GM18519 (cell line): ENCODE data around the gene STAC3.
A peak's percentile ranks its signal among the peaks of the same experiment; 100 is the strongest.

ENCODE experiments used
- ATAC-seq: cut with Tn5 transposase; IDR thresholded peaks from one replicate; pipeline ENCODE4 v1.9.1; 2021; ENCODE audit warnings: mild to moderate bottlenecking, moderate library complexity; ENCODE audit not compliant: unreplicated experiment, low FRiP score

STAC3 gene

GRCh38 chr12:57236925-57237595 is 13.9 kb downstream of the STAC3 start:
- ATAC-seq, result no peak

DNA sequence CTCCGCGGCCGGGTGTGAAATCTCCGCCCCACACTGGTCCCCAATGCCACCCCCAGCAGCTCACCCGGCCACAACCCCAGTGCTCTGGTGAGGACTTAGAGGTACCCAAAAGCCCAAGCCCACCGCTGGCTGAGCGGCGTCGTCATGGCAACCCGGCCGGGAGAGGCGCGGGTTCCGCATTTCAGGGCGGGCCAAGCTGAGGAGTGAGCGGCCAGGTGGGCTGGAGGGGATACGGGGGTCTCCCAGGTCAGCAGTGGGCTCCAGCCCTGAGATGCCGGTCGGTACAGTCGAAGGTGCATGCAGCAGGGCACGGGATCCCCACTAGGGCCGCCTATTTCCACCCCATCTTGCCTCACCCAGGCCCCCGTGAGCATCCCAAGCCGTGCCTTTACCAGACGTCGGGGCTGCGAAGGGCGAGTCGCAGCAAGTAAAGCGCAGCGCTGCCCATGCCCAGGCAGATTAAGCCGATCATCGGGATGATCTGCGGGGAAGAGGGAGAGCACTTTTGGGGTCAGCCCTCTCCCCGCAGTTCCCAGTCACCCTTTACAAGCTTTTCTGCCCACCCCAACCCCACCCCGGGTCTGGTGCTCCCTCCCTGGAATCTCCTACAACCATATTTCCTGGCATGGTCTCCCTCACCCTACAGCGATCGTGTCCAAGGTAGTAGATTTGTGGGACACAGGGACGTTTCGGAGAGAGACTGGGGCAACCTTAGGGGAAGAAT is 14.6 kb downstream of the STAC3 start:
- ATAC-seq, result no peak

- no peak for ATAC-seq
Measured at GRCh38 chr12:57235728-57236131, 15.3 kb downstream of the STAC3 start.

- no peak for ATAC-seq
Measured at GRCh38 chr12:57235017-57235727, 15.8 kb downstream of the STAC3 start.

DNA sequence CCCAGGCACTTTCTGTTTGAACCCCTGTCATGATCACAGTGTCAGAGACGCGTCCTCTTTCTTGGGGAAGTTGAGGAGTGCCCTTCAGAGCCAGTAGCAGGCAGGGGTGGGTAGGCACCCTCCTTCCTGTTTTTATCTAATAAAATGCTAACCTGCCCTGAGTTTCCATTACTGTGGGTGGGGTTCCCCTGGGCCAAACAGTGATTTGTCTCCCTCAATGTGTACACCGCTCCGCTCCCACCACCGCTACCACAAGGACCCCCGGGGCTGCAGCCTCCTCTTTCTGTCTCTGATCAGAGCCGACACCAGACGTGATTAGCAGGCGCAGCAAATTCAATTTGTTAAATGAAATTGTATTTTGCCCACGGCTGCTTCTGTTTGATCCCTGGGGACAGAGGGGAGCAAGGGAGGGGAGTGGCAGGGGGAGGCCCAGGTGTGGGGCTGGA is 16.4 kb downstream of the STAC3 start:
- ATAC-seq, result no peak

- no peak for ATAC-seq
Measured at GRCh38 chr12:57234233-57234570, 16.8 kb downstream of the STAC3 start.

DNA sequence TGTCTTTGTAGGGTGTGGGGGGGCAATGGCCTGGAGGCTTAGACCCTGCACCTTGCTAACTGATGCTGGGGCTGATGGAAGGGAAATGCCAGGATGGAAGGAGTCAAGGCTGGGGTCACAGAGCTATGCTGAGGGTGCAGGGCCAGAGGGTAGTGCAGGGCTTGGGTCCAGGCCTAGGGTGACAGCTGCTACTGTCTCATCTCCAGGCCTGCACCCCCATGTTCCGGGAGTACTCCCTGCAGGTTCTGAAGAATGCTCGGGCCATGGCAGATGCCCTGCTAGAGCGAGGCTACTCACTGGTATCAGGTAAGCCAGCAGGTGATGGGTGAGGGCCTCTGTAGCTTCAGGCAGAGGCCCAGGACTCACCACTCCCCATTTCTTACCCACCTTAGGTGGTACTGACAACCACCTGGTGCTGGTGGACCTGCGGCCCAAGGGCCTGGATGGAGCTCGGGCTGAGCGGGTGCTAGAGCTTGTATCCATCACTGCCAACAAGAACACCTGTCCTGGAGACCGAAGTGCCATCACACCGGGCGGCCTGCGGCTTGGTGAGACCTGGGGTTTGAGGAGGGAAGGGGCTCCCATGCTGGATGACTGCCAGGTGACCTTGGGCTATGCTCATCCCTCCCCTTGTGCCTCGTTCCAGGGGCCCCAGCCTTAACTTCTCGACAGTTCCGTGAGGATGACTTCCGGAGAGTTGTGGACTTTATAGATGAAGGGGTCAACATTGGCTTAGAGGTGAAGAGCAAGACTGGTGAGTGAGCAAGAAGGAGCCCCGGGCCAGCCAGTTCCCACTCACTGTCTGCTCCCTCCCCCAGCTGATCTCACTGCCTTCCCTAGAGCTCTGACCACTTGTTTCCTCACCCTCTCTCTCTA is 17.4 kb downstream of the STAC3 start:
- no peak for ATAC-seq

DNA sequence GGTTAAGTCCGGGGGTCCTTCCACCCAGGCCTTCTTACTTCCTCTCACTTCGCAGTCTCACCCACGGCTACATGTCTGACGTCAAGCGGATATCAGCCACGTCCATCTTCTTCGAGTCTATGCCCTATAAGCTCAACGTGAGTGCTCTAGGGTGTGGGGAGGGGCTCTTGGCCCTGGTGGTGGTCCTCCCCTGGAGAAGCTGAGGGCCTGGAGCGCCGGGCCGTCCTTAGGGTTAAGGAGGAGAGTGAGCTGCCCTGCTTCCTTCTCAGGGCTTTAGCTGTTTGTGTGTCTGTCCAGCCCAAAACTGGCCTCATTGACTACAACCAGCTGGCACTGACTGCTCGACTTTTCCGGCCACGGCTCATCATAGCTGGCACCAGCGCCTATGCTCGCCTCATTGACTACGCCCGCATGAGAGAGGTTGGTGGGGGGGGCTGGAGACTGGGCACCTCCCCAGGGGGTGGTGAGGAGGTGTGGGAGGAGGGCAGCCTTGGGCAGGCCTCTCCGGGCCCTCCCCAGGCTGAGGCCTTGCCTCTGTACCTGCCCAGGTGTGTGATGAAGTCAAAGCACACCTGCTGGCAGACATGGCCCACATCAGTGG is 18.7 kb downstream of the STAC3 start:
- ATAC-seq, result no peak

GRCh38 chr12:57231276-57232021 is 19.5 kb downstream of the STAC3 start:
- ATAC-seq, result no peak

GRCh38 chr12:57230381-57231155 is 20.4 kb downstream of the STAC3 start:
- ATAC-seq, result no peak

- ATAC-seq, result peak; percentile 60
Measured at GRCh38 chr12:57229634-57230380, 21.2 kb downstream of the STAC3 start, which contains the start of gene SHMT2. SHMT2 (plus strand) TSS chr12:57229711; CDS start chr12:57229779, 68 bp downstream.

GRCh38 chr12:57229046-57229633 is 21.8 kb downstream of the STAC3 start:
- no peak for ATAC-seq

GRCh38 chr12:57227315-57228115 is 23.5 kb downstream of the STAC3 start:
- ATAC-seq, result no peak

- ATAC-seq, result no peak
Measured at GRCh38 chr12:57226588-57227314, 24.2 kb downstream of the STAC3 start.

DNA sequence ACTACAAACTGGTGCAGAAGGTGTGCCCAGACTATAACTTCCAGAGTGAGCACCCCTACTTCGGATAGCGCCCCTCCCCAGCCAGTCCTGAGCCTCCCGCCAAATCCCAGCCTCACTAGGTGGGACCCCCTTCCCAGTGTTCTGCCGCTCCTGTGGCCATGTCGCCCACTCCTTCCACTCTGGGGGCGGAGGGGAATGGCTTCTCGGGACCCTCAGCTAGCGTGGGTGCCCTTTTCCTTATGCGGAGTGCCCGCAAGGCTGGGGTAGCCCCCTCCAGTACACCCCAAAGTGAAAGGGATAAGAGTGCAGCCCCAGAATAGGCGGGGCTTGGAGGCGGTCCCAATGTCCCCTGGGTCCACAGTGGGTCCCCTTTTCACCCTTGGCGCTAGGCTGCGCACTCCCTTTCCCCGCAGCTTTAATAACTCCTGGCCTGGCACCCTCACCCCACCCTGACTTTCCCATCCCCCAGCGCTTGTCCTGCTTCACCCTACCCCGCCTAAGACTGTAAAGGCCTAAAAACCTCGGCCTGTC is 25.2 kb downstream of the STAC3 start:
- no peak for ATAC-seq
